Right forelimb (tissue), 1 donor: Measurements from ENCODE around the gene ANP32E.
"Not testable (repeated sequence)": the region's sequence is repeated elsewhere in the genome, so short reads cannot be mapped to it uniquely, and the experiment has no call there.

ENCODE experiments used
- DNase-seq: peaks from one replicate; pipeline ENCODE4 v3.0.0-alpha.2; 2018

The ANP32E gene

GRCh38 chr1:150256554-150257341 lies 20.8 kb upstream of the ANP32E start:
- DNase-seq, result no peak

- no peak for DNase-seq
Measured at GRCh38 chr1:150256198-150256553, 20.3 kb upstream of the ANP32E start.

GRCh38 chr1:150249936-150250335 lies 14.0 kb upstream of the ANP32E start:
- DNase-seq, result no peak

GRCh38 chr1:150243003-150243402 lies 7.1 kb upstream of the ANP32E start:
- DNase-seq, result no peak

GRCh38 chr1:150237746-150238145 lies 1.8 kb upstream of the ANP32E start:
- DNase-seq, result no peak

- DNase-seq, result not testable (repeated sequence)
Measured at GRCh38 chr1:150237176-150237575, 1.3 kb upstream of the ANP32E start.

- no peak for DNase-seq
Measured at GRCh38 chr1:150236614-150237100, 745 bp upstream of the ANP32E start.

GRCh38 chr1:150235294-150235851 lies 539 bp downstream of the ANP32E start:
- peak; percentile 59 for DNase-seq

GRCh38 chr1:150234566-150235293 lies 1.2 kb downstream of the ANP32E start:
- peak; percentile 86 for DNase-seq

- DNase-seq, result no peak
Measured at GRCh38 chr1:150234309-150234565, 1.7 kb downstream of the ANP32E start.

- DNase-seq, result peak; percentile 55
Measured at GRCh38 chr1:150233359-150234308, 2.3 kb downstream of the ANP32E start.

GRCh38 chr1:150232921-150233320 lies 3.0 kb downstream of the ANP32E start:
- DNase-seq, result not testable (repeated sequence)

- not testable (repeated sequence) for DNase-seq
Measured at GRCh38 chr1:150228246-150228645, 7.7 kb downstream of the ANP32E start.

GRCh38 chr1:150227228-150227627 lies 8.7 kb downstream of the ANP32E start:
- DNase-seq, result no peak

- DNase-seq, result no peak
Measured at GRCh38 chr1:150226486-150226885, 9.4 kb downstream of the ANP32E start.

- no peak for DNase-seq
Measured at GRCh38 chr1:150225546-150225945, 10.4 kb downstream of the ANP32E start.

- DNase-seq, result no peak
Measured at GRCh38 chr1:150224983-150225382, 10.9 kb downstream of the ANP32E start.

- DNase-seq, result no peak
Measured at GRCh38 chr1:150221552-150221951, 14.4 kb downstream of the ANP32E start.

GRCh38 chr1:150215855-150216254 lies 20.1 kb downstream of the ANP32E start:
- not testable (repeated sequence) for DNase-seq

- DNase-seq, result not testable (repeated sequence)
Measured at GRCh38 chr1:150214099-150214756, 21.7 kb downstream of the ANP32E start.

GRCh38 chr1:150213170-150214098 lies 22.5 kb downstream of the ANP32E start:
- DNase-seq, result peak; percentile 97
